ENCODE data around the gene ZNHIT6. TPM values are rescaled to one million over a fixed set of nuclear protein-coding genes. Genes with fewer than 3 reads are reported as not detected.

ZNHIT6 gene
- total and polyA plus RNA-seq, 10 of the 15 experiments (the other 5 are each of a cell fraction or from before 2014, with no cell fraction given) = 12.8 to 32.0 (median 18.8) TPM

DNA sequence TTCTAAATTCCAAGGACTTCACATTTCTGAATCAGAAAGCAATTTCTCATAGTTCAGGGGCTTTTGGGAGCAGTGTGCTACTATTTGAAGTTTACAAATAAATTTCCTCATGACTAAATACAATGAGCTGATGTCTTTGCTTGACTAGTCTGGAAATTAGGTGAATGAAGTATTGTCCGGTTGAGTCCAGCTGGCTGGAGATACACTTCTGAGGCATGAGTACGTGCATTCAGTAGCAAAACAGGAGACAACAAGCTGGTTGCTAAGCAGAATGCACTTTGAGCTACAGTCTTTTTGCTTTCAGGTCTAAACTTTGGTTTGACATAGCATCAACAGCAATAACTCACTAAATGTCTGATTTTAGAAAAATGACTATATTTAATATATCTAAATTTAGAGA is 27.1 kb downstream of the ZNHIT6 start:
- no peak overlapping the region for H2AFZ ChIP-seq (ENCODE audit: control insufficient read depth, low read depth, low read length)
- TF ChIP-seq PAX5 (IDR thresholded peaks at IDR 0.05; ENCODE audit: borderline replicate concordance, low read depth, low read length) = no peak
- TF ChIP-seq, protein P1, sequence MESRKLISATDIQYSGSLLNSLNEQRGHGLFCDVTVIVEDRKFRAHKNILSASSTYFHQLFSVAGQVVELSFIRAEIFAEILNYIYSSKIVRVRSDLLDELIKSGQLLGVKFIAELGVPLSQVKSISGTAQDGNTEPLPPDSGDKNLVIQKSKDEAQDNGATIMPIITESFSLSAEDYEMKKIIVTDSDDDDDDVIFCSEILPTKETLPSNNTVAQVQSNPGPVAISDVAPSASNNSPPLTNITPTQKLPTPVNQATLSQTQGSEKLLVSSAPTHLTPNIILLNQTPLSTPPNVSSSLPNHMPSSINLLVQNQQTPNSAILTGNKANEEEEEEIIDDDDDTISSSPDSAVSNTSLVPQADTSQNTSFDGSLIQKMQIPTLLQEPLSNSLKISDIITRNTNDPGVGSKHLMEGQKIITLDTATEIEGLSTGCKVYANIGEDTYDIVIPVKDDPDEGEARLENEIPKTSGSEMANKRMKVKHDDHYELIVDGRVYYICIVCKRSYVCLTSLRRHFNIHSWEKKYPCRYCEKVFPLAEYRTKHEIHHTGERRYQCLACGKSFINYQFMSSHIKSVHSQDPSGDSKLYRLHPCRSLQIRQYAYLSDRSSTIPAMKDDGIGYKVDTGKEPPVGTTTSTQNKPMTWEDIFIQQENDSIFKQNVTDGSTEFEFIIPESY (IDR thresholded peaks at IDR 0.05) = no peak
- no peak for TF ChIP-seq BCL11A (IDR thresholded peaks at IDR 0.05; ENCODE audit: low read depth, low read length)
- no peak for TF ChIP-seq ZNF217 (IDR thresholded peaks at IDR 0.05)
- no peak for TF ChIP-seq EGR1 (IDR thresholded peaks at IDR 0.05; ENCODE audit: borderline replicate concordance in 1 of 2, low read depth in 2 of 2, low read length in 2 of 2)
- TF ChIP-seq, protein P2, sequence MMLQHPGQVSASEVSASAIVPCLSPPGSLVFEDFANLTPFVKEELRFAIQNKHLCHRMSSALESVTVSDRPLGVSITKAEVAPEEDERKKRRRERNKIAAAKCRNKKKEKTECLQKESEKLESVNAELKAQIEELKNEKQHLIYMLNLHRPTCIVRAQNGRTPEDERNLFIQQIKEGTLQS (IDR thresholded peaks at IDR 0.05; ENCODE audit: borderline replicate concordance, extremely low read depth, low read depth, low read length) = no peak
- TF ChIP-seq SIN3A (IDR thresholded peaks at IDR 0.05; ENCODE audit: low read depth, low read length) = no peak
- no peak for TF ChIP-seq KLF5 (IDR thresholded peaks at IDR 0.05; ENCODE audit: partially characterized antibody)
- TF ChIP-seq CEBPZ (IDR thresholded peaks at IDR 0.05; ENCODE audit: low read depth, low read length) = no peak
- ChIA-PET RAD21 (ENCODE audit: unreplicated experiment) (no interaction called here), POLR2A (no interaction called here), SMC1A (ENCODE audit: uncharacterized antibody, unreplicated experiment) (interaction anchor here (0.7 kb wide), 2 partner anchors 11 to 19 kb away, joined by 3 read pairs; no protein-coding TSS in a partner anchor), CTCF (interaction anchor here (1.3 to 1.5 kb wide), 2 partner anchors 12 to 24 kb away, joined by 3 to 4 read pairs; no protein-coding TSS in a partner anchor)
- H3K4me3 ChIP-seq = no peak overlapping the region
- no peaks in the 10 kb centered on the region for H3K9me3 ChIP-seq (replicated peaks; ENCODE audit: control insufficient read depth, insufficient read depth, low read length)
- H3K27ac ChIP-seq (ENCODE audit: control insufficient read depth, insufficient read depth) = no peak overlapping the region
- H3K9ac ChIP-seq (ENCODE audit: control insufficient read depth, insufficient read depth, low read length) = no peak overlapping the region
- no peaks in the 10 kb centered on the region for H3K79me2 ChIP-seq (ENCODE audit: control insufficient read depth, insufficient read depth, low read length)
- no peak for FAIRE-seq
- ATAC-seq = no peak
- H3K36me3 ChIP-seq (ENCODE audit: control insufficient read depth in 2 of 2, insufficient read depth in 2 of 2, low read length in 1 of 2) = peaks cover 1 to 12% of the 10 kb centered on the region in 2 experiments; a peak in 3 of 4 replicates
- H3K4me2 ChIP-seq (ENCODE audit: control insufficient read depth, insufficient read depth) = no peak overlapping the region
- BruUV-seq (replicated peaks) = no TSS peak
- H3K27me3 ChIP-seq (replicated peaks in 1 of 2; ENCODE audit: control insufficient read depth in 2 of 2, insufficient read depth in 2 of 2, low read length in 1 of 2) = no peaks in the 10 kb centered on the region
- 97% methylated on average over 2 of the region's 2 CpGs for WGBS (ENCODE audit: insufficient coverage, insufficient replicate concordance, low lambda C conversion rate, missing lambda C conversion rate)
- no peaks in the 10 kb centered on the region for H4K20me1 ChIP-seq (ENCODE audit: control insufficient read depth, insufficient read depth)
- intact Hi-C loops (cut with micrococcal nuclease; ENCODE audit: unreplicated experiment) = no loop called here
- H3K4me1 ChIP-seq (ENCODE audit: control insufficient read depth, insufficient read depth, low read length) = no peaks in the 10 kb centered on the region
- DNase-seq (ENCODE audit: low read depth, low spot score) = no peak
- in situ Hi-C loops (cut with MboI) = no loop called here

All from GM12878 (cell line).